Measurements from ENCODE around the gene ERF.

Gene ERF

GRCh38 chr19:42287827-42288107, 32.8 kb upstream of the ERF start:
- no peak for TF ChIP-seq CTCF (IDR thresholded peaks at IDR 0.05; ENCODE audit: insufficient read depth, low read depth, low read length, missing control alignments)
- no peak for DNase-seq (ENCODE audit: low read depth)
- no peak overlapping the region for H3K4me3 ChIP-seq (ENCODE audit: low read length)

GRCh38 chr19:42287017-42287826, 32.3 kb upstream of the ERF start:
- no peak for DNase-seq (ENCODE audit: low read depth)
- no peak overlapping the region for H3K4me3 ChIP-seq (ENCODE audit: low read length)
- no peak for TF ChIP-seq CTCF (IDR thresholded peaks at IDR 0.05; ENCODE audit: insufficient read depth, low read depth, low read length, missing control alignments)

- no peak for DNase-seq (ENCODE audit: low read depth)
- no peak for TF ChIP-seq CTCF (IDR thresholded peaks at IDR 0.05; ENCODE audit: insufficient read depth, low read depth, low read length, missing control alignments)
- H3K4me3 ChIP-seq (ENCODE audit: low read length) = no peak overlapping the region
Observed at GRCh38 chr19:42286349-42287016, 31.6 kb upstream of the ERF start.

GRCh38 chr19:42285988-42286348, 31.0 kb upstream of the ERF start:
- no peak overlapping the region for H3K4me3 ChIP-seq (ENCODE audit: low read length)
- DNase-seq (ENCODE audit: low read depth) = no peak
- TF ChIP-seq CTCF (IDR thresholded peaks at IDR 0.05; ENCODE audit: insufficient read depth, low read depth, low read length, missing control alignments) = no peak

GRCh38 chr19:42285541-42285941, 30.6 kb upstream of the ERF start:
- TF ChIP-seq CTCF (IDR thresholded peaks at IDR 0.05; ENCODE audit: insufficient read depth, low read depth, low read length, missing control alignments) = no peak
- no peak for DNase-seq (ENCODE audit: low read depth)
- peak overlapping the region; percentile 54 for H3K4me3 ChIP-seq (ENCODE audit: low read length)

GRCh38 chr19:42284591-42285341, 29.8 kb upstream of the ERF start:
- no peak for DNase-seq (ENCODE audit: low read depth)
- H3K4me3 ChIP-seq (ENCODE audit: low read length) = peak overlapping the region; percentile 54
- TF ChIP-seq CTCF (IDR thresholded peaks at IDR 0.05; ENCODE audit: insufficient read depth, low read depth, low read length, missing control alignments) = no peak

Measured in epithelial cell of esophagus (primary cell).